DMS79 treated with DMSO at 0.1 percent for 48 hours (cell line): Measurements from ENCODE around the gene UMAD1.

Source experiments
- DNase-seq: peaks from one replicate; lab custom pipeline; 2025; lab: John Stamatoyannopoulos, UW

Gene UMAD1

DNA sequence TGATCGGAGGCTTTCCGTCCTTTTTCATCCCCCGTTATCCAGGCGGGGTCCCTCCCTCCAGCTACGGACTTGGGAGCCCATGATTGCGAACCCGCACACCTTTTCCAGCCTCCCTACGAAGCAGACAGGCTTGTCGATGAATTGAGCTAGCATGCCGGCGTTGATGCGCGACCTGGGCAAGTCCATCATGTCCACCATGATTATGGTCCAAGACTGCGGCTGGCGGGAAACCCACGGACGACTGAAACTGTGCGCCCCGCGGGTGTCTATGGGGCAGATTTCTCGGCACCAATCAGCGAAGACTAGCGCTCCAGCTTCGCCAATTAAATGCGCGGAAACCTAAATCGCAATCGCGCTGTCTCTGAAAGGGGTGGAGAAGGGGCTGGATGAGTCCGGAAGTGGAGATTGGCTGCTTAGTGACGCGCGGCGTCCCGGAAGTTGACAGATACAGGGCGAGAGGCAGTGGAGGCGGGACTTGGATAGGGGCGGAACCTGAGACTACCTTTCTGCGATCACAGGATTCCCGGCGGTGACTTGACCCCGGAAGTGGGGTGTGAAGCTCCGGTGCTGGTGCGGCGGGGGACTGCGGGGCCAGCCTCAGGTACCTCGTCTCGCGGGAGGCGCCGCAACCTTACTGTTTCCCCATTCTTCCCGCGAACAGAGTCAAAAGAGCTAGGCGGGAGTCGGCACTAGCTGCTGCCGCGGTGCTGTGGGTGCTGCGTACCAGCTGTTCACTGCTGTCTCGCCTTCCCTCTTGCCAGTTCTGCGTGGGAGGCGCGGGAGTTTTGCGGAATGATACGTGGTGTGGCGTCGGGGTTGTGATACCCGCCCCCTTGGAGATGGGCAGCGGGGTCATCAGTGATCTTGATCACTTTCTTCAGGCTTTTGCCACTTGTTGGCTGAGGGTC is at the start of gene UMAD1:
Gene UMAD1 (plus strand): TSS at position 532 of the 908 bp plus-strand sequence. CDS start 32,620 bp downstream, outside the sequence.
- peak; percentile 99 for DNase-seq

GRCh38 chr7:7595451-7595850 is 45.1 kb upstream of the UMAD1 start:
- peak; percentile 34 for DNase-seq

GRCh38 chr7:7596176-7596575 is 44.4 kb upstream of the UMAD1 start:
- no peak for DNase-seq

GRCh38 chr7:7607010-7607409 is 33.5 kb upstream of the UMAD1 start:
- DNase-seq, result no peak

GRCh38 chr7:7609330-7609729 is 31.2 kb upstream of the UMAD1 start:
- DNase-seq, result no peak

DNA sequence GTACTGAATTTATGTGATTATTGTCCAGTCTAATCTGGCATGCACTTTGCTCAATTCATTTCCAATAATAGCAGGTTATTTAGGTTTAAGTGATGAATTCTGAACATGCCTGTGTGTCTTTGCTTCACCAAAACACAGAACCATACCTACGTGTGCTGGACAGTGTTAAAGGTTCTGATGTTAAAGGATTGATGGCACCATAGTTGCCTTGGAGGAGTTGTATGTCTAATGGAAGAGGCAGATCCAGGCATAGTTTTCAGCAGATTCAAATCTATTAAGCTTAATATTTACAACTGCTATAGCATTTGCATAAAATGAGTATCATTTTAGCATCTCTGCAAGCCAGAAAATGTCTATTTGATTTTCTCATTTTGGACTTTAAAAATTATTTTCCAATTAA is 28.0 kb upstream of the UMAD1 start:
- DNase-seq, result no peak

DNA sequence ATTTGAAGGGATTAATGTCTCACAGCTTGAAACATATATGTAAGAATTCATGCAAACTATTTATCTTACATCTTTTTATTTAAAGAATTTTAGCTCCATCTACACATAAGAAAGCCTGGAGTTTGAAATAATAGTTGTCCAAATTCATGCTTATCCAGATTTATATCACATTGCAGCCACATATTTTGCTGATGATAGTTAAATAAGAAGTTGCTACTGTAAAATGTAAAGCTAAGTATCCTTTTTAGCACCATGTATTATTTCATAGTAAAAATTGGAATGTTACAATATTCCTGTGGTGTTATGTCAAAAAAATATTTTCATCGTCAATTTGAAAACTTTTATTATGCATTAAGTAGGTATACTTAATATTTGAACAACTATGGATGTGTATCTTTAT is 27.3 kb upstream of the UMAD1 start:
- no peak for DNase-seq

- DNase-seq, result no peak
Measured at GRCh38 chr7:7614018-7614741, 26.4 kb upstream of the UMAD1 start.

DNA sequence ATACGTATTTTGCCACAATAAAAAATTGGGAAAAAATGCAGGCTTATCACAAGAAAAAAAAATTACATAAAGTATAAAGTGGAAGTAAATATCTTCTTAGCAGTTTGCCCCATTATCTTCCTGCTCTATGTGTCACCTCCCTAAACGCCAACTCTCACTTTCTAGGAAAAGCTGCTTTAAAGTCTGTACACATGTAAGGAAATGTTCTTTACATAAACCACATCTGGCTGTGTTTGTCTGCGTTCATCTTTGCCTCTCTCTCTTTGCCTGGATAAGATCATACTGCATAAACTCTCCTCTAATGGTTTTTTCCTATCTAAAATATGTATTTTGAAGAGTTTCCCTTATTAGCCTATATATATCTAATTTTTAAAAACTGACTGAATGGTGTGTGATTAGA is 23.0 kb upstream of the UMAD1 start:
- DNase-seq, result no peak

GRCh38 chr7:7618410-7618809 is 22.1 kb upstream of the UMAD1 start:
- no peak for DNase-seq

DNA sequence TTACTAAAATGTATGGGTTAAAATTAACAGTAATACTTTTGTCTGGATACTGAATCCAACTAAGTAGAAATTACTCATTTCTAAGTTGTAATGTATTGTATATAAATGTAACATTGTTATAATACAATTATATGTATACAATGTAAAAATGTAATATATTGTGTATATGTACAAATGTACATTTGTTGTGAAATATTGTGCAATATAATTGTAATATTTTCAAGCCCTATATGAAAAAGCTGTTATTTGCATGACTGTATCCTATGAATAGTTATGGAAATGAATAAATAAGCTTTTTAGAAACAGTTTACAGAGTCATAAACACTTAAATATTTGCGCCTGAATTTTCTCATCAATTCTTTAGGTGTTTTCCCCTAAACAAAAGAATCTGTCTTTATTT is 20.3 kb upstream of the UMAD1 start:
- no peak for DNase-seq

GRCh38 chr7:7620644-7621210 is 19.8 kb upstream of the UMAD1 start:
- no peak for DNase-seq

DNA sequence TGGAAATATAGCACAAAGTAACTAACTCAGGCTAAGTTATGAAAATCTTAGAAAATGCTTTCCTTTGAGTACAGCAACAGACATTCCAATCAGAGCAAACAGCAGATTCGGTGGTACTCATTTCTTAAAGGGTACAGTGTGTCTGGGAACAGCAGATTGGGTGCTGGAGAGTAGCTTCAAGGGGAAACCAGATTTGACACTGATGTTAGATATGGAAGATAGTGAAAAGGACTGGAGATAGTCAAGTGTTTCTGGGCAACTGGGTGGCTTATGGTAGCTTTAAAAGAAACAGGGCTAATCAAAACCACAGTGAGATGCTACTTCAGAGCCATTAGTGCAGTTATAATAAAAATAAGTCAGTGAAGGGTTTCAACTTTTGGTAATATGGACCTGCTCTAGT is 12.1 kb upstream of the UMAD1 start:
- no peak for DNase-seq

DNA sequence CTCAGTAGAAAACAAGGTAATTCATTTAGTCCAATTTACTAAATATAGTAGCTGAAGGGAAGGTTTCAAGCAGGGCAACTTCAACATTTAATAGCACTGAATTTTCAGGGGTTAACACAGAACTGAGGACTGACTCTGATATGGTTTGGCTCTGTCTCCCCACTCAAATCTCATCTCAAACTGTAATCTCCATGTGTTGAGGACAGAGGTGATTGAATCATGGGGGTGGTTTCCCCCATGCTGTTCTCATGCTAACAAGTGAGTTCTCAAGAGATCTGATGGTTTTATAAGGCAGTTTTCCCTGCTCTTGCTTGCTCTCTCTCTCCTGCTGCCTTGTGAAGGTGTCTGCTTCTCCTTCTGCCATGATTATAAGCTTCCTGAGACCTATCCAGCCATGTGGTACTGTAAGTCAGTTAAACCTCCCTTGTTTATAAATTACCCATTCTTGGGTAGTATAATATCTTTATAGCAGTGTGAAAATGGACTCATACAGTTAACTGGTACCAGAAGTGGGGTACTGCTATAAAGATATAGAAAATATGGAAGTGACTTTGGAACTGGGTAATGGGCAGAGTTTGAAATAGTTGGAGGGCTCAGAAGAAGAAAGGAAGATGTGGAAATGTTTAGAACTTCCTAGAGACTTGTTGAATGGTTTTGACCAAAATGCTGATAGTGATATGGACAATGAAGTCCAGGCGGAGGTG is 9.8 kb upstream of the UMAD1 start:
- no peak for DNase-seq

- DNase-seq, result peak; percentile 41
Measured at GRCh38 chr7:7639421-7639820, 1.1 kb upstream of the UMAD1 start.

- peak; percentile 75 for DNase-seq
Measured at GRCh38 chr7:7639847-7640220, 718 bp upstream of the UMAD1 start.

- peak; percentile 59 for DNase-seq
Measured at GRCh38 chr7:7641129-7641663, 644 bp downstream of the UMAD1 start.

DNA sequence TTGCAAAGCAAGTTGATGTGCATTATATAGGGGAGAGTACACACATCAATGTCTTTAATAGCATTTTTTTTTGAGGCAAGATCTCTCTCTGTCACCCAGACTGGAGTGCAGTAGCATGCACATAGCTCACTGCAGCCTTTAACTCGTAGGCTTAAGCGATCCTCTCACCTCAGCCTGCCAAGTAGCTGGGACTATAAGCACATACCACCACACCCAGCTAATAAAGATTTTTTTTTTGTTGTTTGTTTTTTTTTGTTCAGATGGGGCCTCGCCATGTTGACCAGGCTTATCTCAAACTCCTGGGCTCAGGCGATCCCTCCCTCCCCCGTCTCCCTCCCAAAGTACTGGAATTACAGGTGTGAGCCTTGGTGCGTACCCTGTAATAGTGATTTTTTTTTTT is 1.5 kb downstream of the UMAD1 start:
- DNase-seq, result no peak

- no peak for DNase-seq
Measured at GRCh38 chr7:7647495-7648036, 7.0 kb downstream of the UMAD1 start.

- no peak for DNase-seq
Measured at GRCh38 chr7:7650682-7651206, 10.2 kb downstream of the UMAD1 start.

DNA sequence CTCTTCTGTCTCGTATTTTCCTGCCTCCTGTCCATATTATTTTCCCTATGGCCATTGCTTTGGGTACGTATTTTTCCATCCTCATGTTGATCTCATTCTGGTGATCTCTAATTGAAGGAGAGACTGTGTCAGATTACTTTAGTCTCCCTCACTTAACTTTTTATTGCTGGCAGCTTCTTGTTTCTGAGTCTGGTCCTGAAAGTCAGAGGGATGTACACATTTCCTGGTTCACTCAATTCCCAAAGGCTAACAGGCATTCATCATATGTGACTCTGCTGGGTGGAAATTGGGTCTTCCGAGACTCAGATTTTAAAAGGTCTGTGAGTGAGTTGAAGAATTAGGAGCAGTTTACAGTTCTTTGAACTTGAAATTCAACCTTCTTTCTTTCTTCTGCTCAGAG is 10.9 kb downstream of the UMAD1 start:
- DNase-seq, result no peak
